ENCODE data around the gene MEFV. TPM values are rescaled to one million over a fixed set of nuclear protein-coding genes. Genes with fewer than 3 reads are reported as not detected.

MEFV gene
- total and polyA plus RNA-seq, 2 of the 13 experiments (the other 11 are each of a cell fraction or from before 2014, with no cell fraction given), result 0.22 TPM; not detected in 1

GRCh38 chr16:3198334-3199072 is 57.9 kb downstream of the MEFV start (continued):
- TF ChIP-seq KIAA2018 (CRISPR knock-in tag; IDR thresholded peaks at IDR 0.05; ENCODE audit: borderline replicate concordance) (no peak), ATF7 (IDR thresholded peaks at IDR 0.05) (no peak), ATF7 (CRISPR knock-in tag; IDR thresholded peaks at IDR 0.05) (no peak), HNRNPL (IDR thresholded peaks at IDR 0.05; ENCODE audit: low read depth, low read length) (no peak), RARG (CRISPR knock-in tag; IDR thresholded peaks at IDR 0.05; ENCODE audit: low read depth) (no peak), ZNF83 (CRISPR knock-in tag; IDR thresholded peaks at IDR 0.05; ENCODE audit: borderline replicate concordance) (no peak), ATM (IDR thresholded peaks at IDR 0.05; ENCODE audit: borderline replicate concordance) (no peak), NR3C1 (CRISPR knock-in tag; IDR thresholded peaks at IDR 0.05) (no peak), ZNF350 (CRISPR knock-in tag; IDR thresholded peaks at IDR 0.05; ENCODE audit: borderline replicate concordance, low read depth) (no peak), SMAD1 (CRISPR knock-in tag; IDR thresholded peaks at IDR 0.05; ENCODE audit: borderline replicate concordance, low read depth) (no peak), IRF2 (CRISPR knock-in tag; IDR thresholded peaks at IDR 0.05) (no peak), MTERF4 (CRISPR knock-in tag; IDR thresholded peaks at IDR 0.05) (no peak; the same call in 1 of the 2 replicates)
- TF ChIP-seq, protein P1, sequence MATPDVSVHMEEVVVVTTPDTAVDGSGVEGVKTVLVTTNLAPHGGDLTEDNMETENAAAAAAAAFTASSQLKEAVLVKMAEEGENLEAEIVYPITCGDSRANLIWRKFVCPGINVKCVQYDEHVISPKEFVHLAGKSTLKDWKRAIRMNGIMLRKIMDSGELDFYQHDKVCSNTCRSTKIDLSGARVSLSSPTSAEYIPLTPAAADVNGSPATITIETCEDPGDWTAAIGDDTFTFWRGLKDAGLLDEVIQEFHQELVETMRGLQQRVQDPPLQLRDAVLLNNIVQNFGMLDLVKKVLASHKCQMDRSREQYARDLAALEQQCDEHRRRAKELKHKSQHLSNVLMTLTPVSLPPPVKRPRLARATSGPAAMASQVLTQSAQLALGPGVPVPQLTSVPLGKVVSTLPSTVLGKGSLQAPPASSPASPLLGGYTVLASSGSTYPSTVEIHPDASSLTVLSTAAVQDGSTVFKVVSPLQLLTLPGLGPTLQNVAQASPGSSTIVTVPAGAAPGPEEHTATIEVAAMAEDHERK (CRISPR knock-in tag; IDR thresholded peaks at IDR 0.05; ENCODE audit: low read depth), result no peak
- TF ChIP-seq, protein P2, sequence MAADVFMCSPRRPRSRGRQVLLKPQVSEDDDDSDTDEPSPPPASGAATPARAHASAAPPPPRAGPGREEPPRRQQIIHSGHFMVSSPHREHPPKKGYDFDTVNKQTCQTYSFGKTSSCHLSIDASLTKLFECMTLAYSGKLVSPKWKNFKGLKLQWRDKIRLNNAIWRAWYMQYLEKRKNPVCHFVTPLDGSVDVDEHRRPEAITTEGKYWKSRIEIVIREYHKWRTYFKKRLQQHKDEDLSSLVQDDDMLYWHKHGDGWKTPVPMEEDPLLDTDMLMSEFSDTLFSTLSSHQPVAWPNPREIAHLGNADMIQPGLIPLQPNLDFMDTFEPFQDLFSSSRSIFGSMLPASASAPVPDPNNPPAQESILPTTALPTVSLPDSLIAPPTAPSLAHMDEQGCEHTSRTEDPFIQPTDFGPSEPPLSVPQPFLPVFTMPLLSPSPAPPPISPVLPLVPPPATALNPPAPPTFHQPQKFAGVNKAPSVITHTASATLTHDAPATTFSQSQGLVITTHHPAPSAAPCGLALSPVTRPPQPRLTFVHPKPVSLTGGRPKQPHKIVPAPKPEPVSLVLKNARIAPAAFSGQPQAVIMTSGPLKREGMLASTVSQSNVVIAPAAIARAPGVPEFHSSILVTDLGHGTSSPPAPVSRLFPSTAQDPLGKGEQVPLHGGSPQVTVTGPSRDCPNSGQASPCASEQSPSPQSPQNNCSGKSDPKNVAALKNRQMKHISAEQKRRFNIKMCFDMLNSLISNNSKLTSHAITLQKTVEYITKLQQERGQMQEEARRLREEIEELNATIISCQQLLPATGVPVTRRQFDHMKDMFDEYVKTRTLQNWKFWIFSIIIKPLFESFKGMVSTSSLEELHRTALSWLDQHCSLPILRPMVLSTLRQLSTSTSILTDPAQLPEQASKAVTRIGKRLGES (CRISPR knock-in tag; IDR thresholded peaks at IDR 0.05; ENCODE audit: borderline replicate concordance), result no peak
